ENCODE measurements around the gene IRF4.

IRF4 gene

GRCh38 chr6:448296-449056 lies 56.9 kb downstream of the IRF4 start:
- DNase-seq (ENCODE audit: low spot score), result no peak
- no peak overlapping the region for H2AFZ ChIP-seq (ENCODE audit: low read length)
- H2BK120ac ChIP-seq (ENCODE audit: low read depth, low read length), result no peak overlapping the region
- no peak overlapping the region for H2BK15ac ChIP-seq (ENCODE audit: low read length)
- H4K8ac ChIP-seq (ENCODE audit: low read depth, low read length), result no peak overlapping the region
- H3K79me1 ChIP-seq (ENCODE audit: low read depth, low read length), result no peaks in the 10 kb centered on the region
- no peak overlapping the region for H3K27ac ChIP-seq (replicated peaks; ENCODE audit: low read length)
- no peak overlapping the region for H3K18ac ChIP-seq (ENCODE audit: low read length)
- no peak overlapping the region for H3K9ac ChIP-seq (ENCODE audit: low read depth, low read length, poor library complexity)
- H2BK5ac ChIP-seq (ENCODE audit: low read length), result no peak overlapping the region
- H2AK5ac ChIP-seq (ENCODE audit: low read depth, low read length), result no peak overlapping the region
- H3K9me3 ChIP-seq (replicated peaks in 1 of 2; ENCODE audit: control insufficient read depth in 2 of 2, insufficient read depth in 1 of 2, low read depth in 1 of 2, low read length in 2 of 2), result peaks cover 0 to 3% of the 10 kb centered on the region in 2 donors
- WGBS, 2 donors (ENCODE audit: extremely low coverage in 2 of 2, insufficient read length in 2 of 2, insufficient replicate concordance in 1 of 2), result no CpG with 5 or more reads among the region's 19 CpGs
- no peak overlapping the region for H3K4ac ChIP-seq (ENCODE audit: low read length)
- H3K23ac ChIP-seq (ENCODE audit: low read depth, low read length, poor library complexity), result no peak overlapping the region
- peaks cover 0 to 4% (median 0%) of the 10 kb centered on the region in 3 experiments for H3K27me3 ChIP-seq (ENCODE audit: control insufficient read depth in 3 of 3, insufficient read depth in 3 of 3, low read depth in 1 of 3, low read length in 3 of 3)
- peaks cover 0 to 3% of the 10 kb centered on the region in 2 donors for H3K4me1 ChIP-seq (ENCODE audit: control insufficient read depth in 2 of 2, insufficient read depth in 1 of 2, low read depth in 1 of 2, low read length in 2 of 2)
- no peak overlapping the region for H4K91ac ChIP-seq (ENCODE audit: low read depth, low read length, poor library complexity)
- no peaks in the 10 kb centered on the region for H3K36me3 ChIP-seq (replicated peaks in 1 of 2; ENCODE audit: control insufficient read depth in 2 of 2, insufficient read depth in 2 of 2, low read length in 2 of 2)
- H3K4me3 ChIP-seq (ENCODE audit: low read length in 2 of 2), result no peak overlapping the region
- no peak overlapping the region for H3K4me2 ChIP-seq (ENCODE audit: insufficient read depth, low read length, poor library complexity, severe bottlenecking)
- H2BK12ac ChIP-seq (ENCODE audit: low read length), result no peak overlapping the region
- no peak overlapping the region for H3K14ac ChIP-seq (ENCODE audit: low read length)

DNA sequence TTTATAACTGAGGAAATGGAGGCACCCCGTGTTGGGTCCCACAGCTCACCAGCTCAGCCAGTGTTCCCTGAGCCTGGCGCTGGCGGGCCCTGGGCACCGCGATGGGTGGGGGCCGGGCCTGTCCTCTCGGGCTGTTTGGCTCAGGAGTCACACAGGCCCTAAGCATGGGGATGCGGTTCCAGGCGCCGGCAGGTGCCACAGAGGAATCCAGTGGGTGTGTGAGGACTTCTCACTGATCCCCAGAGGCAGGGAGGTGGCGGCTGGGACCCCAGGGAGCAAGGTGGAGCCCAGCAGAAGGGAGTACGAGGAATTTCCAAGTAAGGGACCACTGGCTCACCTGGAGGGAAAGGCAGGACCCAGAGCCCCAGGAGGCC lies 57.5 kb downstream of the IRF4 start:
- Histone ChIP-seq H2BK15ac (ENCODE audit: low read length) (no peak overlapping the region), H4K8ac (ENCODE audit: low read depth, low read length) (no peak overlapping the region), H4K91ac (ENCODE audit: low read depth, low read length, poor library complexity) (no peak overlapping the region), H3K27me3 (ENCODE audit: control insufficient read depth in 3 of 3, insufficient read depth in 3 of 3, low read depth in 1 of 3, low read length in 3 of 3) (peaks cover 0 to 2% (median 0%) of the 10 kb centered on the region in 3 experiments), H3K4me2 (ENCODE audit: insufficient read depth, low read length, poor library complexity, severe bottlenecking) (no peak overlapping the region), H3K27ac (replicated peaks; ENCODE audit: low read length) (no peak overlapping the region), H3K18ac (ENCODE audit: low read length) (no peak overlapping the region), H2AK5ac (ENCODE audit: low read depth, low read length) (no peak overlapping the region), H2BK5ac (ENCODE audit: low read length) (no peak overlapping the region), H3K4me3 (ENCODE audit: low read length in 2 of 2) (no peak overlapping the region), H3K79me1 (ENCODE audit: low read depth, low read length) (no peaks in the 10 kb centered on the region), H2BK120ac (ENCODE audit: low read depth, low read length) (no peak overlapping the region), H3K9ac (ENCODE audit: low read depth, low read length, poor library complexity) (no peak overlapping the region), H3K23ac (ENCODE audit: low read depth, low read length, poor library complexity) (no peak overlapping the region), H3K4me1 (ENCODE audit: control insufficient read depth in 2 of 2, insufficient read depth in 1 of 2, low read depth in 1 of 2, low read length in 2 of 2) (peaks cover 0 to 3% of the 10 kb centered on the region in 2 donors), H2AFZ (ENCODE audit: low read length) (no peak overlapping the region), H2BK12ac (ENCODE audit: low read length) (no peak overlapping the region), H3K9me3 (replicated peaks in 1 of 2; ENCODE audit: control insufficient read depth in 2 of 2, insufficient read depth in 1 of 2, low read depth in 1 of 2, low read length in 2 of 2) (peaks cover 0 to 3% of the 10 kb centered on the region in 2 donors), H3K36me3 (replicated peaks in 1 of 2; ENCODE audit: control insufficient read depth in 2 of 2, insufficient read depth in 2 of 2, low read length in 2 of 2) (no peaks in the 10 kb centered on the region), H3K4ac (ENCODE audit: low read length) (no peak overlapping the region), H3K14ac (ENCODE audit: low read length) (no peak overlapping the region)
- no peak for DNase-seq (ENCODE audit: low spot score)
- WGBS, 2 donors (ENCODE audit: extremely low coverage in 2 of 2, insufficient read length in 2 of 2, insufficient replicate concordance in 1 of 2), result no CpG with 5 or more reads among the region's 12 CpGs

DNA sequence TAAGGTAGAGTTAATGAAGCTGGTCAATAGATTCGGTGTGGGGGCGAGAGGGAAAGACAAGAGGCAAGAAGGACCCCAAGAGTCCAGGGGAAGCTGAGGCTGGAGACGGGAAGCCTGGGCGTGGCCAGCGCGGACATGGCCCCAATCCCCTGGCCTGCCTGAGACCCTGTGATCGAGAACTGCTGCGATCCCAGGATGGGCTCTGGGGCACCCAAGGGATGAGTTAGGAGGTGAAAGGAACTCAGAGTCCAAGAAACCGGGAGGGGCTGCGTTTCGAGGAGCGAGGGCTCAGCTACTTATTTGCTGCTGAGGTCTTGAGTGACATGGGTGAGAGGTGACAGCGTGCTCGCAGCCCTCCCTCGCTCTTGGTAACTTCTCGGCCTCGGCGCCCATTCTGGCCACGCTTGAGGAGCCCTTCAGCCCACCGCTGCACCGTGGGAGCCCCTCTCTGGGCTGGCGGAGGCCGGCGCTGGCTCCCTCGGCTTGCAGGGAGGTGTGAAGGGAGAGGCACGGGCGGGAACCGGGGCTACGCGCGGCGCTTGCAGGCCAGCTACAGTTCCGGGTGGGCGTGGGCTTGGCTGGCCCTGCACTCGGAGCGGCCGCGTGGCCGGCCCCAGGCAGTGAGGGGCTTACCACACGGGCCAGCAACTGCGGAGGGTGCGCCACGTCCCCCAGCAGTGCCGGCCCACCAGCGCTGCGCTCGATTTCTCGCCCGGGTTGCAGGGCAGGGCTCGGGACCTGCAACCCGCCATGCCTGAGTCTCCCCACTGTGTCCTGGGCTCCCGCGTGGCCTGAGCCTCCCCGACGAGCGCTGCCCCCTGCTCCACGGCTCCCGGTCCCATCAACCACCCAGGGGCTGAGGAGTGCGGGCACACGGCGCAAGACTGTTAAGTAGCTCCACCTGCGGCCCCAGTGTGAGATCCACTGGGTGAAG lies 58.2 kb downstream of the IRF4 start:
- no peaks in the 10 kb centered on the region for H3K36me3 ChIP-seq (replicated peaks in 1 of 2; ENCODE audit: control insufficient read depth in 2 of 2, insufficient read depth in 2 of 2, low read length in 2 of 2)
- H2BK5ac ChIP-seq (ENCODE audit: low read length), result no peak overlapping the region
- H4K91ac ChIP-seq (ENCODE audit: low read depth, low read length, poor library complexity), result no peak overlapping the region
- H3K9me3 ChIP-seq (replicated peaks in 1 of 2; ENCODE audit: control insufficient read depth in 2 of 2, insufficient read depth in 1 of 2, low read depth in 1 of 2, low read length in 2 of 2), result peaks cover 0 to 3% of the 10 kb centered on the region in 2 donors
- no peak overlapping the region for H2AK5ac ChIP-seq (ENCODE audit: low read depth, low read length)
- no peak overlapping the region for H3K27ac ChIP-seq (replicated peaks; ENCODE audit: low read length)
- no peak overlapping the region for H4K8ac ChIP-seq (ENCODE audit: low read depth, low read length)
- peak overlapping the region; percentile 37 for H3K18ac ChIP-seq (ENCODE audit: low read length)
- no CpG with 5 or more reads among the region's 62 CpGs for WGBS, 2 donors (ENCODE audit: extremely low coverage in 2 of 2, insufficient read length in 2 of 2, insufficient replicate concordance in 1 of 2)
- no peak overlapping the region for H2BK120ac ChIP-seq (ENCODE audit: low read depth, low read length)
- H2AFZ ChIP-seq (ENCODE audit: low read length), result no peak overlapping the region
- H3K4me1 ChIP-seq (ENCODE audit: control insufficient read depth in 2 of 2, insufficient read depth in 1 of 2, low read depth in 1 of 2, low read length in 2 of 2), result peaks cover 0 to 3% of the 10 kb centered on the region in 2 donors
- H3K79me1 ChIP-seq (ENCODE audit: low read depth, low read length), result no peaks in the 10 kb centered on the region
- peaks cover 0 to 4% (median 0%) of the 10 kb centered on the region in 3 experiments for H3K27me3 ChIP-seq (ENCODE audit: control insufficient read depth in 3 of 3, insufficient read depth in 3 of 3, low read depth in 1 of 3, low read length in 3 of 3)
- H3K4me2 ChIP-seq (ENCODE audit: insufficient read depth, low read length, poor library complexity, severe bottlenecking), result no peak overlapping the region
- no peak overlapping the region for H2BK15ac ChIP-seq (ENCODE audit: low read length)
- no peak overlapping the region for H3K23ac ChIP-seq (ENCODE audit: low read depth, low read length, poor library complexity)
- no peak overlapping the region for H2BK12ac ChIP-seq (ENCODE audit: low read length)
- no peak overlapping the region for H3K4me3 ChIP-seq (ENCODE audit: low read length in 2 of 2)
- no peak for DNase-seq (ENCODE audit: low spot score)
- no peak overlapping the region for H3K9ac ChIP-seq (ENCODE audit: low read depth, low read length, poor library complexity)
- no peak overlapping the region for H3K4ac ChIP-seq (ENCODE audit: low read length)
- H3K14ac ChIP-seq (ENCODE audit: low read length), result no peak overlapping the region

DNA sequence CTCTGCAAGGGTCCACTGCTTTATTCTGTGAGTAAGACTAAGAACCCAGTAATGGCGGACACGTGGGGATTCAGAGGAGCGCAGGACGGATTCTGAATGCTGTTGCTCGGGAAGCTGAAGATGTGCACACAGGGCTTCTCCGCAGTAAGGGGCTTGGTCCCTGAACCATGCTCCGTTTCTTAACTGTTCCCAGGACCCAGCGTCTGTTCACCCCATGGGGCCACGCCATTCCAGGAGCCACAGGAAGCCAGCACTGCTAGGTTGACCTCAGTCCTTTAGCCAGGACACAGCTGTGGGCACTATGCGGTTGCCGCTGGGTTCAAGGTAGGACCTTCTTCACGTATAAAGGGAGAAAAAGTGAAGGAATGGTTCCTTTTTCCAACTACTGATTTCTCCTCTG lies 59.8 kb downstream of the IRF4 start:
- H2BK120ac ChIP-seq (ENCODE audit: low read depth, low read length), result no peak overlapping the region
- H4K91ac ChIP-seq (ENCODE audit: low read depth, low read length, poor library complexity), result no peak overlapping the region
- no peaks in the 10 kb centered on the region for H3K79me1 ChIP-seq (ENCODE audit: low read depth, low read length)
- no peak overlapping the region for H3K14ac ChIP-seq (ENCODE audit: low read length)
- H3K18ac ChIP-seq (ENCODE audit: low read length), result no peak overlapping the region
- no peak overlapping the region for H2BK5ac ChIP-seq (ENCODE audit: low read length)
- no peak overlapping the region for H2AFZ ChIP-seq (ENCODE audit: low read length)
- peaks cover 0 to 4% (median 0%) of the 10 kb centered on the region in 3 experiments for H3K27me3 ChIP-seq (ENCODE audit: control insufficient read depth in 3 of 3, insufficient read depth in 3 of 3, low read depth in 1 of 3, low read length in 3 of 3)
- no peak overlapping the region for H3K27ac ChIP-seq (replicated peaks; ENCODE audit: low read length)
- peaks cover 0 to 3% of the 10 kb centered on the region in 2 donors for H3K9me3 ChIP-seq (replicated peaks in 1 of 2; ENCODE audit: control insufficient read depth in 2 of 2, insufficient read depth in 1 of 2, low read depth in 1 of 2, low read length in 2 of 2)
- H2AK5ac ChIP-seq (ENCODE audit: low read depth, low read length), result no peak overlapping the region
- H3K36me3 ChIP-seq (replicated peaks in 1 of 2; ENCODE audit: control insufficient read depth in 2 of 2, insufficient read depth in 2 of 2, low read length in 2 of 2), result no peaks in the 10 kb centered on the region
- no peak overlapping the region for H3K4ac ChIP-seq (ENCODE audit: low read length)
- no peak overlapping the region for H3K9ac ChIP-seq (ENCODE audit: low read depth, low read length, poor library complexity)
- no peak overlapping the region for H2BK12ac ChIP-seq (ENCODE audit: low read length)
- H3K4me3 ChIP-seq (ENCODE audit: low read length in 2 of 2), result no peak overlapping the region
- H3K4me2 ChIP-seq (ENCODE audit: insufficient read depth, low read length, poor library complexity, severe bottlenecking), result no peak overlapping the region
- no peak overlapping the region for H3K23ac ChIP-seq (ENCODE audit: low read depth, low read length, poor library complexity)
- WGBS, 2 donors (ENCODE audit: extremely low coverage in 2 of 2, insufficient read length in 2 of 2, insufficient replicate concordance in 1 of 2), result no CpG with 5 or more reads among the region's 12 CpGs
- no peak overlapping the region for H2BK15ac ChIP-seq (ENCODE audit: low read length)
- DNase-seq (ENCODE audit: low spot score), result no peak
- H3K4me1 ChIP-seq (ENCODE audit: control insufficient read depth in 2 of 2, insufficient read depth in 1 of 2, low read depth in 1 of 2, low read length in 2 of 2), result peaks cover 0 to 3% of the 10 kb centered on the region in 2 donors
- H4K8ac ChIP-seq (ENCODE audit: low read depth, low read length), result no peak overlapping the region
